ENCODE results near the gene SPIN3. TPM values are rescaled to one million over a fixed set of nuclear protein-coding genes. Genes with fewer than 3 reads are reported as not detected.

The SPIN3 gene
- total RNA-seq, 1 experiment from 2014 or later, result 17.9 TPM

- H3K9me3 ChIP-seq (ENCODE audit: control insufficient read depth, insufficient read depth, low read depth, low read length), result no peaks in the 10 kb centered on the region
- no peak overlapping the region for H3K27ac ChIP-seq (ENCODE audit: low read length)
- CTCF ChIA-PET, result no interaction called here
- ATAC-seq (no peak), DNase-seq (ENCODE audit: low read depth, low spot score) (no peak)
- H3K4me3 ChIP-seq (ENCODE audit: low read depth in 2 of 2, low read length in 2 of 2), result no peak overlapping the region
- no peaks in the 10 kb centered on the region for H3K27me3 ChIP-seq (ENCODE audit: control insufficient read depth, insufficient read depth, low read length)
- in situ Hi-C loops (cut with HindIII; ENCODE audit: low pct_unique_long_range_greater_than_20kb, low sequenced_read_pairs) (no loop called here), intact Hi-C loops (cut with micrococcal nuclease; ENCODE audit: unreplicated experiment) (no loop called here)
- POLR2A ChIA-PET, result no interaction called here
- BruUV-seq (replicated peaks), result no TSS peak
- H3K4me1 ChIP-seq (ENCODE audit: control insufficient read depth, insufficient read depth, low read length), result no peaks in the 10 kb centered on the region
- H3K36me3 ChIP-seq (ENCODE audit: control insufficient read depth, insufficient read depth, low read length), result peaks cover 18% of the 10 kb centered on the region
- TF ChIP-seq POLR2AphosphoS5 (IDR thresholded peaks at IDR 0.05; ENCODE audit: low read depth, low read length), result no peak
- no peak for TF ChIP-seq REST (IDR thresholded peaks at IDR 0.05; ENCODE audit: insufficient read depth in 1 of 2, low read depth in 2 of 2, low read length in 1 of 2)
- TF ChIP-seq SIN3A (IDR thresholded peaks at IDR 0.05; ENCODE audit: borderline replicate concordance, insufficient read depth, low read depth, low read length), result no peak
- no peak for TF ChIP-seq TCF7L2 (IDR thresholded peaks at IDR 0.05; ENCODE audit: low read depth, low read length)
- no peak for TF ChIP-seq CTCF (IDR thresholded peaks at IDR 0.05)
Observed at GRCh38 chrX:56975611-56976010, 19.7 kb downstream of the SPIN3 start.

GRCh38 chrX:56974408-56974807, 20.9 kb downstream of the SPIN3 start:
- in situ Hi-C loops (cut with HindIII; ENCODE audit: low pct_unique_long_range_greater_than_20kb, low sequenced_read_pairs), result no loop called here
- CTCF ChIA-PET, result no interaction called here
- intact Hi-C loops (cut with micrococcal nuclease; ENCODE audit: unreplicated experiment), result no loop called here
- Histone ChIP-seq H3K9me3 (ENCODE audit: control insufficient read depth, insufficient read depth, low read depth, low read length) (no peaks in the 10 kb centered on the region), H3K4me3 (ENCODE audit: low read depth in 2 of 2, low read length in 2 of 2) (no peak overlapping the region), H3K27me3 (ENCODE audit: control insufficient read depth, insufficient read depth, low read length) (no peaks in the 10 kb centered on the region), H3K27ac (ENCODE audit: low read length) (no peak overlapping the region), H3K36me3 (ENCODE audit: control insufficient read depth, insufficient read depth, low read length) (peaks cover 14% of the 10 kb centered on the region), H3K4me1 (ENCODE audit: control insufficient read depth, insufficient read depth, low read length) (no peaks in the 10 kb centered on the region)
- no peak for TF ChIP-seq TCF7L2 (IDR thresholded peaks at IDR 0.05; ENCODE audit: low read depth, low read length)
- TF ChIP-seq SIN3A (IDR thresholded peaks at IDR 0.05; ENCODE audit: borderline replicate concordance, insufficient read depth, low read depth, low read length), result no peak
- no peak for TF ChIP-seq CTCF (IDR thresholded peaks at IDR 0.05)
- no peak for TF ChIP-seq POLR2AphosphoS5 (IDR thresholded peaks at IDR 0.05; ENCODE audit: low read depth, low read length)
- TF ChIP-seq REST (IDR thresholded peaks at IDR 0.05; ENCODE audit: insufficient read depth in 1 of 2, low read depth in 2 of 2, low read length in 1 of 2), result no peak
- ATAC-seq (no peak), DNase-seq (ENCODE audit: low read depth, low spot score) (no peak)
- POLR2A ChIA-PET, result no interaction called here
- BruUV-seq (replicated peaks), result no TSS peak

Data from Panc1 (cell line).